Hematopoietic multipotent progenitor cell treated with erythropoietin and hydrocortisone succinate and interleukin-3 and kit ligand, for 15 days (in vitro differentiated cells): ENCODE results near the gene ALDH3B1.
A peak's percentile ranks its signal among the peaks of the same experiment; 100 is the strongest.

Experiments used
- DNase-seq: peaks from one replicate; pipeline ENCODE4 v3.0.0-alpha.2; 2015; ENCODE audit warnings: low spot score

The ALDH3B1 gene

DNA sequence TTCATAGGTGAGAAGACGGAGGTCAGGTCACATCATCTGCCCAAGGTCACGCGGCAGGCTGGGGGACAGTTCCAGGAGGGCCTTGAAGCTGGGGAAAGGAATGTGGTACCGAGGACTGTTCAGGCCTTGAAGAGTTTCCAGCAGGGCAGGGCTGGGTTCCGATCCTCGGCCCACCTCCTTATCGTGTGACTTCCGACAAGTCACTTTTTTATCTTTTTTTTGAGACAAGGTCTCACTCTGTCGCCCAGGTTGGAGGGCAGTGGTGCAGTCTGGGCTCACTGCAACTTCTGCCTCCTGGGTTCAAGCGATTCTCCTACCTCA, 21.0 kb downstream of the ALDH3B1 start:
- DNase-seq: peak; percentile 47

DNA sequence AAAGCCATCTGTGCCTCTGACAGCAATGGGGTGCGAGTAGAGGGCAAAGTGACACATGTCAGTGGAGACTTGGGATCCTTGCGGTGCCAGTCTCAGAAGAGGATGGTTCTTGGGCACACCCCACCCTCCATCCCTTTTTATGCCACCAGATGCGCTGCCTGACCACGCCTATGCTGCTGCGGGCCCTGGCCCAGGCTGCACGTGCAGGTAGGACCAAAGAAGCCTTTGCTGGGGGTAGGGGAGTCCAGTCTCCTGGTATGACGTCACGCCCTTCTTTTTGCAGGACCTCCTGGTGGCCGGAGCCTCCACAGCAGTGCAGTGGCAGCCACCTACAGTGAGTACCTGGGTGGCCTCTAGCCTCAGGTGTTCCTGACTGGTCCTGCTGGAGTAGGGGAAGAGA, 21.9 kb downstream of the ALDH3B1 start:
- DNase-seq: no peak

DNA sequence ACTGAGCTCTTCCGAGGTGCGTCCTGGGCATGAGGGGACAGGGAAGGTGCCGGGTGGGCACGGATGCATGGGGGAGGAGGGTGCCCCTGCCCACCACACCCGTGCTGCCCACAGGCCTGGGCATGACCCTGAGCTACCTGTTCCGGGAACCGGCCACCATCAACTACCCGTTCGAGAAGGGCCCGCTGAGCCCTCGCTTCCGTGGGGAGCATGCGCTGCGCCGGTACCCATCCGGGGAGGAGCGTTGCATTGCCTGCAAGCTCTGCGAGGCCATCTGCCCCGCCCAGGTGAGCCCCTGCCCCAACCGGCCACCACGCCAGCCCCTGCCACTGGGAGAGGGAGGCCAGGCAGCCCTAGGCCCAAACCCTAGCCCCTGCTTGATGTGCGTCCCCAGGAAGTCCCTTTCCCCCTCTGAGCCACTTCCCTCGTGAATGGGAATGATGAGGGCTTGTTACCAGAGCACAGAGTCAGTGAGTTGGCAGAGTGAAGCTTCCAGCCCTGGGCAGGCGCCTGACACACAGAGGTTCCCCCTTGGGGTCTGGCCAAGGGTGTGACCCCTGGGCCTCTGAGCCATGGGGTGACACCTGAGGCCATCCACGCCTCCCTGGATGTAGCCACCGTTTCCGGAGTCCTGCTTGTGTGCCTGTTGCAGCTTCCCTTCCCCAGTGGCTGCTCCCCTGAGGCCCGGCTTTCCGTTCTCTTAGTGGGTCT, 23.0 kb downstream of the ALDH3B1 start:
- no peak for DNase-seq

DNA sequence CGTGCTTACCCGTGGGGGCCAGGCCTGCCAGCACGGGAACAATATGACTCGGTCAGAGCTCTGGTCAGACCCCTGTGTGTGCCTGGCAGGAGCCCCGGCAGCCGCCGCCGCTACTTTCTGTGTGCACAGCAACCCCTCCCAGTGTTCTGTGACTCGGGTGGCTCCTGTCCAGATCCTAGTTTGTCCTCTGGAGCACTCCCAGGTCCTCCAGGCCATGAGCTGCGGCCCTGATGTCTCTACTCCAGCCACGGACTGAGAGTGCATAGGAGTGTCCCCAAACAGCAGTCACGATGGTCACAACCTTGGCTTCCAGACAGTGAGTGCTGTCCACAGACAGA, 23.6 kb downstream of the ALDH3B1 start:
- no peak for DNase-seq

GRCh38 chr11:68035266-68035876, 25.2 kb downstream of the ALDH3B1 start:
- DNase-seq: no peak

GRCh38 chr11:68036141-68036716, 26.1 kb downstream of the ALDH3B1 start:
- no peak for DNase-seq

GRCh38 chr11:68036717-68037239, 26.7 kb downstream of the ALDH3B1 start:
- DNase-seq: no peak

- no peak for DNase-seq
Observed at GRCh38 chr11:68037411-68038225, 27.5 kb downstream of the ALDH3B1 start.

DNA sequence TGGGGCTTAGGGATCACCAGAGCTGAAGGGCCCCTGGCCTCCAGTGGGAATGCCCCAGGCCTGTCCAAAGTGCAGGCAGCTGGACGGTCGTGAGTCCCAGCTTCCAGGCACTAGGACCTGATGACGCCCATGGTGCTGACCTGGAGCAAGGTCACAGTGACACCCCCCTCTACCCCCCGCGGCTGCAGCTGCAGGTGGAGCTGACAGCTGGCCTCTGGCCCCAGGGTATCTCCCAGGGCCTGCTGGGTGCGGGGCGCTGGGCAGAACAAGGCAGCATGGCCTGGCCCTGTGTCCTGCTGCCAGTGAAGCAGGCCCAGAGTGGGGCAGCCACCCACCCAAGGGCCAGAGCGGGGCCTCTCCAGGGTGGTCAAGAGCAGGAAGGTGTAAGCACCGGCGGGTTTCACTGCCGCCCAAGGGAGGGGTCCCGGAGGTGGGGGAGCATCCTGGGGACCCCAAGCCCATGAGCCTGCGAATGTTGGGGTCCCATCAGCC, 28.1 kb downstream of the ALDH3B1 start:
- DNase-seq: no peak

- peak; percentile 78 for DNase-seq
Observed at GRCh38 chr11:68038718-68039525, 28.8 kb downstream of the ALDH3B1 start, which contains the start of gene TCIRG1. TSS of gene TCIRG1 (plus strand) at chr11:68039025. CDS start at chr11:68041272, 2,247 bp downstream.

GRCh38 chr11:68039526-68040086, 29.5 kb downstream of the ALDH3B1 start:
- DNase-seq: peak; percentile 9

DNA sequence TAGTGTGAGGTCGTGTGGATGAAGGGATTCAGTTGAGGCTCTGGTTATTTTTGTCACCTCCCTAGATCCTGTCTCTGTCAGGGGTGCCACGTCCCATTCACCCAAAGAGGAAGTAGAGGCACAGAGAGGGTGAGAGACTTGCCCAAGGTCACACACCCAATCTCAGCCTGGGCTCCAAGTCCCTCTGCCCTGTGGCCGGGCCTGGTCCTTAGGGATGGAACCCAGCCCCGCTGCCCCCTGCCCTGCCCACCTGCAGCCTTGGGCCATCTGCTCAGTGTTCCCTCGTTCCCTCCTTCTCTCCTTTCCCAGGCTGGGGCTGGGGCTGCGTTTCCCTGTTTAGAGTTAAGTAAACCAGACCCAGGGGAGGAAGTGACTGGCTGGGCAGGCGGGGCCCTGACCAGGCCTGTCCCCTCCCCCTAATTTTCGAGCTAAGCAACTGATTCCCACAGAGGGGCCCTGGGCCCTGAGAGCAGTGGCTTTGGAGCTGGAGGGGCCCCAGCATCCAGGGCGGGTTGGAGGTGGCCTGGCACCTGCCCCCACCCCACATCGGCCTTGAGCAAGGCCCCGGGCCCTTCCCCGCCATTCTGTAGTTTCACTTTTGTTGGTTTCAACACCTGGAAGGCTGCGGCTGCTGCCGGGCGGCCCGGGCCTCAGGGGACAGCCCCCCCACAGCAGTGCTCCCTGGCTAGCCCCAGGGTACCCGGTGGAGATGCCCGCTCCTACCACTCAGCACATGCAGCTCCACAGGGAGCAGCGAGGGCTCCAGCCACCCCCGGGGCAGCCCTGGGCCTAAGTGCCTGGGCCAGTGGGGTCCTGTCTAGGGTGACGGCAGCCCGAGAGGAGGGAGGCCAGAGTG, 30.2 kb downstream of the ALDH3B1 start:
- DNase-seq: no peak

DNA sequence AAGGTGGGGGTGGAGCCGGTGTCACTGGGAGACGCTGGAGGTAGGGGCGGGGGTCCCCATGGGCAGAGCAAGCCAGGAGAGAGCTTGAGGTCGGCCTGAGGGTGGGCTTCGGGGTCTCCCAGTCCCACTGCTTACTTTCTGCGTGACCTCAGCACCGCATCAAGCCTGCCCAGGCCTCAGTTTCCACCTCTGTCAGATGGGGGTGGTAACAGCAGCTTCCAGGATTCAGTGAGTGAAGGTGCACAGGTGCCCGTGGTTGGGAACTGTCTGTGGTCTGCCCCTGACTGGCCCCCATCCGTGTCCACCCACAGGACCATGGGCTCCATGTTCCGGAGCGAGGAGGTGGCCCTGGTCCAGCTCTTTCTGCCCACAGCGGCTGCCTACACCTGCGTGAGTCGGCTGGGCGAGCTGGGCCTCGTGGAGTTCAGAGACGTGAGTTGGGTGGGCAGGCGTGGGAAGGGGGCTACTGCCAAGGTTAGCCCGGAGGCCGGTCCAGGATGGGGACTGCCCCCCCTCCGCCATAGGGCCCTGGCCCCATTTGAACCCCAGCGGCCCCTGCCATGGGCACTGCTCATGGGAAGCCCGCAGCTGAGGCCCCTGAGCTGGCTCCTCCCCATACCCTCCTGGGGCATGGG, 30.9 kb downstream of the ALDH3B1 start:
- no peak for DNase-seq

DNA sequence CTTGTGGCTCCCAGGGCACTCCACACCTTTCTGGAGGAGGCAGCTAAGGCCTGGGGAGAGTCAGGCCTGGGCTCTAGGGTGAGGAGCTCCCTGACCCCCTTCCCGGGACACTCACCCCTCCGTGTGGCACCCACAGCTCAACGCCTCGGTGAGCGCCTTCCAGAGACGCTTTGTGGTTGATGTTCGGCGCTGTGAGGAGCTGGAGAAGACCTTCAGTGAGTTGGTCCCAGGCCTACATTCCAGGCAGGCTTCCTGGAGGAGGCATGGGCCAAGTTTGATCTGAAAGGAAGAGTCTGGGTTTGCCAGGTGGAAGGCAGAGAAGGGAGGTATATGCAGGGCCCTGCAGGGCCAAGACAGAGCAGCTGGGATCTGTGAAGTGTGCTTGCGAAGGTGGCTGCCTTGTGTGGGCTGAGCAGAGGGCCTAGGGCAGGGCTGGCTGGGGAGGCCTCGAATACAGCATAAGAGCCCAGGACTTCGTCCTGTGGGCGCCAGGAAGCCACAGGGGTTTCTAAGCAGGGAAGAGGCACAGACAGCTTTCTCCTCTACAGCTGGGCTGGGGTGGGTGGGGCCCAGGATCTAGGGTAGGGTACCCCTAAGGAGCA, 31.6 kb downstream of the ALDH3B1 start:
- no peak for DNase-seq

DNA sequence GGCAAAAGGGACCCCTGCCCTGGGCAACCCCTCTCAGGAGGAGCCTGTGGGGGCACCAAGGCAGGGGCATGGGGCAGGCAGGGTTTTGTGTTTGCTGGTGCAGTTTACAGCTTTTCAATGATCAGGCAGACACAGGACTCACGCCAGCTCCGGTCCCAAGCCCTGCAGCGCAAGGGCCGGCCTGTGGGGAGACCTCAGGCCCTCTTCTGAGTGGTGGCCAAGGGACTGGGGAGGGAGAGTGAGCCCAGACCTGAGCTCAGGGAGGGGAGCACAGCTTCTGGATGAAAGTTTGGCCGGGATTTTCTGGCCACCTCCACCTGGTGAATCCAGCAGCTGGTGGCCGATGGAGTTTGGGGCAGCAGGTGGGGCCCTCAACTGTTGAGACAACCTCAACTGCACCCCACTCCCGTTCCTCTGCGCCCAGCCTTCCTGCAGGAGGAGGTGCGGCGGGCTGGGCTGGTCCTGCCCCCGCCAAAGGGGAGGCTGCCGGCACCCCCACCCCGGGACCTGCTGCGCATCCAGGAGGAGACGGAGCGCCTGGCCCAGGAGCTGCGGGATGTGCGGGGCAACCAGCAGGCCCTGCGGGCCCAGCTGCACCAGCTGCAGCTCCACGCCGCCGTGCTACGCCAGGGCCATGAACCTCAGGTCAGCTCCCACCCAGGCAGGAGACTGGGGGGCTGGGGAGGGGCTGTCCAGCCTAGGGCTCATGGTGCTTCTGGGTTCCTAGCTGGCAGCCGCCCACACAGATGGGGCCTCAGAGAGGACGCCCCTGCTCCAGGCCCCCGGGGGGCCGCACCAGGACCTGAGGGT, 32.3 kb downstream of the ALDH3B1 start:
- DNase-seq: no peak

DNA sequence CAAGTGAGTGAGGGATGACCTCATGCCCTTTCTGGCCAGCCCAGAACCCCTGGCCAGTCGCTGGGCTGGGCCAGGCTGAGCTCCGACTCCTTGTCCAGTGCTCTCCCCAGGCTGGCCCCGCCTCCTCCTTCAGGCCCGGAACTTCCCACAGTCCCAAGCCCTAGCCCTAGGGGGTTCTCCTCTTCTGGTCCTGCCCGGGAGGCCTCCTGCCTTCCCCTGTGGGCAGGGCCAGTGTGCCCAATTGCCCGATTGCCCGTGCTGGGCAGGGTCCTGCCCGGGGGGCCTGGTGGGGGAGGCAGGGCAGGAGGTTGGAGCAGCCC, 32.9 kb downstream of the ALDH3B1 start:
- no peak for DNase-seq

- DNase-seq: peak; percentile 33
Observed at GRCh38 chr11:68043349-68044144, 33.4 kb downstream of the ALDH3B1 start.
